Nephron (organoid): ENCODE measurements around the gene THOC6.
A peak's percentile ranks its signal among the peaks of the same experiment; 100 is the strongest.
"Not testable (repeated sequence)": the region's sequence is repeated elsewhere in the genome, so short reads cannot be mapped to it uniquely, and the experiment has no call there.

Experiments used
- H3K27ac Mint-ChIP-seq, 3 experiments: 2 replicates each; pipeline ENCODE4 v1.8.0; 2020; ENCODE audit warnings: mixed read lengths in 3 of 3, mild to moderate bottlenecking in 2 of 3, moderate library complexity in 1 of 3
- H3K27me3 Mint-ChIP-seq: 2 replicates; pipeline ENCODE4 v1.8.0; 2021; ENCODE audit warnings: low read depth, mild to moderate bottlenecking, moderate library complexity, mixed read lengths
- H3K36me3 Mint-ChIP-seq: 2 replicates; pipeline ENCODE4 v1.8.0; 2020; ENCODE audit warnings: low read depth, mixed read lengths
- H3K4me1 Mint-ChIP-seq: 2 replicates; pipeline ENCODE4 v1.8.0; 2020; ENCODE audit warnings: mixed read lengths
- H3K4me3 Mint-ChIP-seq, 3 experiments: 2 replicates each; pipeline ENCODE4 v1.8.0; 2020; ENCODE audit warnings: mild to moderate bottlenecking in 3 of 3, mixed read lengths in 3 of 3, moderate library complexity in 2 of 3
- H3K9me3 Mint-ChIP-seq: 2 replicates; pipeline ENCODE4 v1.8.0; 2020; ENCODE audit warnings: mixed read lengths
- TF ChIP-seq, protein P1 (sequence below), 3 experiments: fragments of 200-600 bp; sonication (generic); IDR thresholded peaks; one replicate each; pipeline ENCODE4 v1.5.0; 2021; ENCODE audit warnings: antibody characterized with exemption in 3 of 3; ENCODE audit not compliant: unreplicated experiment in 3 of 3

The THOC6 gene

DNA sequence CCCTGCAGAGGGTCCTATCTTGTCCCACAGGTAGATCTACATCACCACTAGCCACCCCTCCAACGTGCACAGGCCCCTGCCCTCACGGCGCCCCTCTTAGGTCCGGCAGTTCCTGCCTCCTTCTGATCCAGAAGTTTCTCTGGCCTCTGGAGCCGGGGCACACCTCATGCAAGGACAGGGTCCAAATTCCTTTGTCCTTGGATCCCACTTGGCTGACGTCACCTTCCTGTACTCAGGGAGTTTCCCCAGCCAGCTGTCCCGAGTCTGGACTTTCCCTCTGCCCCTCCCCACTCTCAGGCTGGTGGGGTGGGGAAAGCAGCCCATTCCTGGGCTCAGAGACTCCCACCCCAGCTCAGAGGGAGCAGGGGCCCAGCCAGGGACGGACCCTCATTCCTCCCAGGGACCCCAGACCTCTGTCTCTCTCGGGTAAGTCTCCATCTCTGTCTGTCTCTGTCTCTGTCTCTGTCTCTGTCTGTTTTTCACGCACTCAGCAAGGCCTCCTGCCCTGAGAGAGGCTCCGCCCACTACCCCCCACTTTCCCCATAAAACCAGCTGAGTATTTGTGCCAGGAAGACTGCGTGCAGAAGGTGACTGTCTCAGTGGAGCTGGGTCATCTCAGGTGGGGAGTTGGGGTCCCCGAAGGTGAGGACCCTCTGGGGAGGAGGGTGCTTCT, 41.4 kb downstream of the THOC6 start, which contains the start of gene IL32:
IL32 (plus strand) TSS at position 572 of the 673 bp plus-strand sequence. CDS start 172 bp downstream, outside the sequence.
- peak within 1 kb of the TSS; percentile 28 to 94 (median 86) for H3K4me3 Mint-ChIP-seq
- no peaks in the 10 kb centered on the region for H3K36me3 Mint-ChIP-seq
- peaks cover 34% of the 10 kb centered on the region for H3K4me1 Mint-ChIP-seq
- TF ChIP-seq, protein P1, sequence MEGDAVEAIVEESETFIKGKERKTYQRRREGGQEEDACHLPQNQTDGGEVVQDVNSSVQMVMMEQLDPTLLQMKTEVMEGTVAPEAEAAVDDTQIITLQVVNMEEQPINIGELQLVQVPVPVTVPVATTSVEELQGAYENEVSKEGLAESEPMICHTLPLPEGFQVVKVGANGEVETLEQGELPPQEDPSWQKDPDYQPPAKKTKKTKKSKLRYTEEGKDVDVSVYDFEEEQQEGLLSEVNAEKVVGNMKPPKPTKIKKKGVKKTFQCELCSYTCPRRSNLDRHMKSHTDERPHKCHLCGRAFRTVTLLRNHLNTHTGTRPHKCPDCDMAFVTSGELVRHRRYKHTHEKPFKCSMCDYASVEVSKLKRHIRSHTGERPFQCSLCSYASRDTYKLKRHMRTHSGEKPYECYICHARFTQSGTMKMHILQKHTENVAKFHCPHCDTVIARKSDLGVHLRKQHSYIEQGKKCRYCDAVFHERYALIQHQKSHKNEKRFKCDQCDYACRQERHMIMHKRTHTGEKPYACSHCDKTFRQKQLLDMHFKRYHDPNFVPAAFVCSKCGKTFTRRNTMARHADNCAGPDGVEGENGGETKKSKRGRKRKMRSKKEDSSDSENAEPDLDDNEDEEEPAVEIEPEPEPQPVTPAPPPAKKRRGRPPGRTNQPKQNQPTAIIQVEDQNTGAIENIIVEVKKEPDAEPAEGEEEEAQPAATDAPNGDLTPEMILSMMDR (IDR thresholded peaks at IDR 0.05; ENCODE audit: unreplicated experiment in 3 of 3) = no peak
- no peaks in the 10 kb centered on the region for H3K9me3 Mint-ChIP-seq
- peak within 1 kb of the TSS in 1 of 3 experiments; percentile 50 for H3K27ac Mint-ChIP-seq
- H3K27me3 Mint-ChIP-seq = peaks cover 11% of the 10 kb centered on the region

DNA sequence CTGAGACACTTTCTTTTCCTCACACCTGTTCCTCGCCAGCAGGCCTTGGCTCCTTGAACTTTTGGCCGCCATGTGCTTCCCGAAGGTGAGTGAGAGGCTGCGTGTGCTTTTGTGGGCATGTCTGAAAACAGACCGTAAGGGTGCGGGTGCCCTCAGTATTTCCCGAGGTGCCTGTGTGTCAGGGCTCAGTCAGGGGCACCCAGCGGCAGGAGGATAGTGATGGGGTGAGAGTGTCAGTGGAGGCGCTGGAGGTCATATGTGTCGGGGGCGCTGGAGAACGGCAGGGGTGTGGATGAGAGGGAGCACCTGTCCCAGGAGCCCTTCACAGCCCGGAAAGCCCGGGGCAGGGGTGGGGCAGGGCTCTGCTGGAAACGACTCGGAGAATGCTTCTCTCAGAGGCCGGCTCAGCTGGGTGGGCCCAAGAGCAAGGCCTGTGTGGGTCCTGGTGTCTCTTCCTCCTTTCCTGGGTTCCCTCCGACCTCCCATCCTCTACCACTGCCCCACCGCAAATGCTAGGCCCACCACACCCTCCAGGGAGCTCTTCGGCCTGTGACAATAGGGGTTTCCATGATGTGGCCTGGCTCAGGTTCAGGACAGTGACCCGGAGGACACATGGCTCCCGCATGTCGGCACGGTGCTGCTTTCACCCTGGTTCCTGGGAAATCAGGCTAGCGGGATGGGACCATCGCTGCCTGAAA, 42.1 kb downstream of the THOC6 start:
- no peak overlapping the region for H3K27ac Mint-ChIP-seq
- peak overlapping the region; percentile 28 to 94 (median 86) for H3K4me3 Mint-ChIP-seq
- TF ChIP-seq, protein P1 (IDR thresholded peaks at IDR 0.05; ENCODE audit: unreplicated experiment in 3 of 3) = no peak

DNA sequence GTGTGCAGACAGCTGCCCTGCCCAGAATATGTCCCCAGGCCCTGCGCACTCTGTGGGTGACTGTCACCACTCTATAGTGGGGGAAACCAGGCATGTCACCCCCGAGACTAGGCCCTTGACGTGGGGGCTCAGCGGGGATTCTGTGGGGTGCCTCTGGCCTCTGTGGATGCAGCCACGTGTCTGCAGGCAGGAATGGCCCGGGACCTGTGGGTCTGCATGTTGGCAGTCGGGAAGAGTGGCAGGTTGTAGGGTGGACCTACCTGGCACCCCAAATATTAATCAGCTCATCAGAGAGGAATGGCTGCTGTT, 42.6 kb downstream of the THOC6 start:
- Mint-ChIP-seq H3K4me3 (peak overlapping the region in 2 of 3 experiments; percentile 86 to 94), H3K27me3 (peaks cover 4% of the 10 kb centered on the region), H3K27ac (no peak overlapping the region), H3K9me3 (no peaks in the 10 kb centered on the region), H3K4me1 (peaks cover 30% of the 10 kb centered on the region), H3K36me3 (no peaks in the 10 kb centered on the region)
- TF ChIP-seq, protein P1 (IDR thresholded peaks at IDR 0.05; ENCODE audit: unreplicated experiment in 3 of 3) = no peak

More for the DNA sequence above, 42.1 kb downstream of the THOC6 start:
- peaks cover 4% of the 10 kb centered on the region for H3K27me3 Mint-ChIP-seq
- H3K4me1 Mint-ChIP-seq = peaks cover 30% of the 10 kb centered on the region
- no peaks in the 10 kb centered on the region for H3K9me3 Mint-ChIP-seq
- no peaks in the 10 kb centered on the region for H3K36me3 Mint-ChIP-seq

DNA sequence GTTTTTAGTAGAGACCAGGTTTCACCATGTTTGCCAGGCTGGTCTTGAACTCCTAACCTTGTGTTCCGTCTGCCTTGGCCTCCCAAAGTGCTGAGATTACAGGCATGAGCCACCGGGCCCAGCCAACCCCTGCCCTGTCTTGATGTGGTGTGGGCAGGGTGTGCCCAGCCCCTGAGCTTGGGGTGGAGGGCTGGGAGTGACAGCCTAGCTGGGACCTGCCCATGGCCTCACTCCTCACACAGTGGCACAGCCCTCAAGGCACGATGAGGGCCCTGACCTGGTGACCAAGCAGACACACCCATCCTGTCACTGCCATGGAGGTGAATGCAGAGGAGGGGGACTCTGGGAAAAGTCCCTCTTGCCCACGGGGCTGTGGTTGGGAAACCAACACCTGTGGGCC, 44.7 kb downstream of the THOC6 start:
- TF ChIP-seq, protein P1 (IDR thresholded peaks at IDR 0.05; ENCODE audit: unreplicated experiment in 3 of 3) = no peak
- Mint-ChIP-seq H3K4me1 (peaks cover 25% of the 10 kb centered on the region), H3K4me3 (peak overlapping the region in 1 of 3 experiments; percentile 26), H3K9me3 (no peaks in the 10 kb centered on the region), H3K36me3 (no peaks in the 10 kb centered on the region), H3K27me3 (peaks cover 4% of the 10 kb centered on the region), H3K27ac (no peak overlapping the region)

DNA sequence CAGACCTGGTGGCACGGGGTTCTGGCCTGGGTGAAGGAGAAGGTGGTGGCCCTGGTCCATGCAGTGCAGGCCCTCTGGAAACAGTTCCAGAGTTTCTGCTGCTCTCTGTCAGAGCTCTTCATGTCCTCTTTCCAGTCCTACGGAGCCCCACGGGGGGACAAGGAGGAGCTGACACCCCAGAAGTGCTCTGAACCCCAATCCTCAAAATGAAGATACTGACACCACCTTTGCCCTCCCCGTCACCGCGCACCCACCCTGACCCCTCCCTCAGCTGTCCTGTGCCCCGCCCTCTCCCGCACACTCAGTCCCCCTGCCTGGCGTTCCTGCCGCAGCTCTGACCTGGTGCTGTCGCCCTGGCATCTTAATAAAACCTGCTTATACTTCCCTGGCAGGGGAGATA, 45.3 kb downstream of the THOC6 start:
- Mint-ChIP-seq H3K27me3 (peaks cover 11% of the 10 kb centered on the region), H3K4me1 (peaks cover 21% of the 10 kb centered on the region), H3K4me3 (peak overlapping the region in 1 of 3 experiments; percentile 45)
- H3K36me3 Mint-ChIP-seq, H3K9me3 Mint-ChIP-seq, H3K27ac Mint-ChIP-seq: not testable (repeated sequence)

DNA sequence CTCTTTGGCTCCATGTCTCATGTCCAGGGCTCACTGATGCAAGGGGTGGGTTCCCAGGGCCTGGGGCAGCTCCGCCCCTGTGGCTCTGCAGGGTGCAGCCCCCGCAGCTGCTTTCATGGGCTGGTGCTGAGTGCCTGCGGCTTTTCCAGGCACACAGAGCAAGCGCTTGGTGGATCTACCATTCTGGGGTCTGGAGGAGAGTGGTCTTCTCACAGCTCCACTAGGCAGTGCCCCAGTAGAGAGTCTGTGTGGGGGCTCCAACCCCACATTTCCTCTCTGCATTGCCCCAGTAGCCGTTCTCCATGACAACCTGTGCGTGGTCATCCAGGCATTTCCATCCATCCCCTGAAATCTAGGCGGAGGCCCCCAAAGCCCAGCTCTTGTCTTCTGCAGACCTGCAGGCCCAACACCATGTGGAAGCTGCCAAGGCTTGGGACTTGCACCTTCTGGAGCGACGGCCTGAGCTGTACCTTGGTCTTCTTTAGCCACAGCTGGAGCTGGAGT, 46.8 kb downstream of the THOC6 start:
- Mint-ChIP-seq H3K4me1 (peaks cover 16% of the 10 kb centered on the region), H3K36me3 (no peaks in the 10 kb centered on the region), H3K9me3 (no peaks in the 10 kb centered on the region), H3K27me3 (peaks cover 16% of the 10 kb centered on the region), H3K4me3 (peak overlapping the region in 1 of 3 experiments; percentile 39), H3K27ac (no peak overlapping the region)
- TF ChIP-seq, protein P1 (IDR thresholded peaks at IDR 0.05; ENCODE audit: unreplicated experiment in 3 of 3) = no peak
